Testis (tissue), 3 donors: ENCODE data around the gene COA6. TPM values are rescaled to one million over a fixed set of nuclear protein-coding genes. Genes with fewer than 3 reads are reported as not detected.

Source experiments
- DNase-seq: peaks from one replicate; pipeline ENCODE4 v3.0.0-alpha.2; 2019
- H3K27ac ChIP-seq, 2 donors: fragments of 200-600 bp; sonication (generic); one replicate each; pipeline ENCODE4 v1.5.1; 2019
- H3K27me3 ChIP-seq: fragments of 200-600 bp; sonication (generic); one replicate; pipeline ENCODE4 v1.5.1; 2019
- H3K36me3 ChIP-seq: fragments of 200-600 bp; sonication (generic); one replicate; pipeline ENCODE4 v1.5.1; 2017; ENCODE audit warnings: low read depth; ENCODE audit errors: missing control alignments
- H3K4me1 ChIP-seq: fragments of 200-600 bp; sonication (generic); one replicate; pipeline ENCODE4 v1.5.1; 2019
- H3K4me3 ChIP-seq, 2 donors: fragments of 200-600 bp; sonication (generic); one replicate each; pipeline ENCODE4 v1.5.1; 2017 to 2019
- H3K9me3 ChIP-seq: fragments of 200-600 bp; sonication (generic); one replicate; pipeline ENCODE4 v1.5.1; 2017
- CTCF ChIP-seq, 3 experiments: fragments of 450-650 bp in 2 of 3; fragments of 200-600 bp in 1 of 3; sonication (generic) in 1 of 3; IDR thresholded peaks; one replicate each; pipeline ENCODE4 v1.5.1; 2016 to 2019; ENCODE audit warnings: antibody characterized with exemption in 3 of 3, mild to moderate bottlenecking in 2 of 3, moderate library complexity in 1 of 3
- POLR2A ChIP-seq: fragments of 450-650 bp; IDR thresholded peaks from one replicate; pipeline ENCODE4 v1.6.1; 2017; ENCODE audit warnings: antibody characterized with exemption, mild to moderate bottlenecking, moderate library complexity
- WGBS, 2 donors: methylation state at CpG; one replicate each; pipeline ENCODE4 v1.1.5; 2018; 5-methylcytosine and 5-hydroxymethylcytosine counted together
- intact Hi-C: fragments of 100-400 bp; cut with DNase I; formaldehyde crosslinking; loops from one replicate; pipeline ENCODE4 v1.15.1; 2023; ENCODE audit warnings: low total_unique reads
- polyA plus RNA-seq: library from polyadenylated mRNA; stranded (reverse); fragments of 350-450 nt; fragmentation: Illumina TruSeq; extraction: RNeasy Lipid Tissue Mini Kit (QIAGEN cat#74804); gene quantifications from one replicate; pipeline ENCODE4 v1.2.3, GENCODE V29; 2014; ENCODE audit warnings: low read depth, low replicate concordance; ENCODE audit not compliant: insufficient read depth
- total RNA-seq, 2 donors: library from RNA; depleted of rRNA; stranded (reverse); fragments of >200 nt; gene quantifications; one replicate each; pipeline ENCODE4 v1.2.3, GENCODE V29; 2016

Gene COA6
- total and polyA plus RNA-seq, 3 donors from 2014 or later = 9.7 to 18.2 (median 11.1) TPM

- Histone ChIP-seq H3K36me3 (no peaks in the 10 kb centered on the region), H3K4me3 (no peak overlapping the region), H3K9me3 (no peaks in the 10 kb centered on the region), H3K4me1 (no peaks in the 10 kb centered on the region), H3K27me3 (no peaks in the 10 kb centered on the region), H3K27ac (no peak overlapping the region)
- DNase-seq = no peak
- TF ChIP-seq CTCF (IDR thresholded peaks at IDR 0.05) (no peak), POLR2A (no peak)
- intact Hi-C loops = no loop called here
- 85 to 87% methylated on average over 8 of the region's 8 CpGs for WGBS, 2 donors
Measured at GRCh38 chr1:234427950-234428646, 54.8 kb downstream of the COA6 start.

GRCh38 chr1:234429434-234429806 lies 56.2 kb downstream of the COA6 start:
- H3K27me3 ChIP-seq = no peaks in the 10 kb centered on the region
- TF ChIP-seq POLR2A = no peak
- no peak for TF ChIP-seq CTCF (IDR thresholded peaks at IDR 0.05)
- H3K4me1 ChIP-seq = no peaks in the 10 kb centered on the region
- no peaks in the 10 kb centered on the region for H3K9me3 ChIP-seq
- no peak for DNase-seq
- no peak overlapping the region for H3K4me3 ChIP-seq
- H3K27ac ChIP-seq = no peak overlapping the region
- intact Hi-C loops = no loop called here
- H3K36me3 ChIP-seq = no peaks in the 10 kb centered on the region
- WGBS, 2 donors = 87 to 90% methylated on average over 5 of the region's 5 CpGs

GRCh38 chr1:234430691-234431090 lies 57.4 kb downstream of the COA6 start:
- H3K36me3 ChIP-seq = no peaks in the 10 kb centered on the region
- H3K27me3 ChIP-seq = no peaks in the 10 kb centered on the region
- intact Hi-C loops = no loop called here
- TF ChIP-seq POLR2A = no peak
- no peak for TF ChIP-seq CTCF (IDR thresholded peaks at IDR 0.05)
- WGBS, 2 donors = 91 to 96% methylated on average over 5 of the region's 5 CpGs
- no peaks in the 10 kb centered on the region for H3K4me1 ChIP-seq
- no peak for DNase-seq
- H3K27ac ChIP-seq = no peak overlapping the region
- H3K9me3 ChIP-seq = no peaks in the 10 kb centered on the region
- no peak overlapping the region for H3K4me3 ChIP-seq

GRCh38 chr1:234431255-234431654 lies 58.0 kb downstream of the COA6 start:
- WGBS, 2 donors = 82 to 89% methylated on average over 4 of the region's 4 CpGs
- intact Hi-C loops = no loop called here
- H3K9me3 ChIP-seq = no peaks in the 10 kb centered on the region
- no peak for TF ChIP-seq POLR2A
- no peak for TF ChIP-seq CTCF (IDR thresholded peaks at IDR 0.05)
- H3K27ac ChIP-seq = no peak overlapping the region
- H3K4me3 ChIP-seq = no peak overlapping the region
- no peak for DNase-seq
- H3K4me1 ChIP-seq = no peaks in the 10 kb centered on the region
- no peaks in the 10 kb centered on the region for H3K27me3 ChIP-seq
- no peaks in the 10 kb centered on the region for H3K36me3 ChIP-seq
